ENCODE results near the gene FNBP1.

FNBP1 gene

DNA sequence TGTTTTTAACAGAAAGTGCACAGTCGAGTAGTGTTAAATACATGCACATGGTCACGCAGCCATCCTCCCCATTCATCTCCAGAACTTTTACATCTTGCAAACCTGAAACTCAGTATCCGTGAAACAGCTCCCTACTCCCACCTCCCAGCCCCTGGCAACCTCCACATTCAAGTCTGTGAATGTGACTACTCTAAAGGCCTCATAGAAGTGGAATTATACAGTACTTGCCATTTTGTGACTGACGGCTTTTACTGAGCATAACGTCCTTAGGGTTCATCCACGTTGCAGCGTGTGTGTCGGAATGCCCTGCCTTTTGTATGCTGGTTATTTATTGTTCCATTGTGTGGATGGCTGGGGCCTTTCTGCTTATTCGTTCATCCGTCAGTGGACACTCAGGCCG lies 171.9 kb downstream of the FNBP1 start:
- DNase-seq, result no peak

DNA sequence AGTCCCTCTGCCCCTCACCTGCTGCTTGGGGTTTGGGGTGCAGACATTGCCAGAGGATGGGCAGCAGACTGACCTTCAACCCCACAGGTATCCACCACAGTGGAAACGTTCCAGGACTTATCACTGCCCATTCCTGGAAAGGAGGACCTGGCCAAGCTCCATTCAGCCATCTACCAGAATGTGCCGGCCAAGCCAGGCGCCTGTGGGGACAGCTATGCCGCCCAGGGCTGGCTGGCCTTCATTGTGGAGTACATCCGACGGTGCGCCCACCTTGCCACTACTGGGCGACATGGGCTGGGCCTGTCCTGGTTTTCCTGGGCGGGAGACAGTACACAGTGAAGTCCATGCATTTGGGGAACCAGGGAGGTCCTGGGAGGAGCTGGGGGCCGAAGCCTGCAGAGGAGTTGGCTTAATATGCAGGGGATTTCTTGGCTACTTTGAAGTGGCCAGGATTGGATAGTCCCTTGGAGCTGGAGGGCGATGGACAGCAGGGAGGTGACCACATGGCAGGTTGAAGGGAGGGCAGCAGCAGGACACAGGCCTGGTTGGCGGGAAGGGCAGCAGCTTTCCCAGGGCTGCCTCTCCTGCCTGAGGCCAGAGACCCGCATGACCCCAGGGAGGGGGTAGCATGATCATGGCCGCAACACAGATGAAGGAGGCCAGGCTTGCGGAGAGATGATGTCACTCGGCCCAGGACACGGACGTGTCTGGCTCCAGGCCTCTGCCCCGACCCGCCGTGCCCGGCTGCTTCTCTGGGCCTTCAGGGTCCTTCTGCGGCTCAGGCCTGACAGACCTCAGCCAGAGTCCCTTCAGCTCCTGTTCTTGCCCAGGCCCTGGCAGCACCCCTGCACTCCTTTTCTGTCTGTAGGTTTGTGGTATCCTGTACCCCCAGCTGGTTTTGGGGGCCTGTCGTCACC lies 173.1 kb downstream of the FNBP1 start:
- no peak for DNase-seq

DNA sequence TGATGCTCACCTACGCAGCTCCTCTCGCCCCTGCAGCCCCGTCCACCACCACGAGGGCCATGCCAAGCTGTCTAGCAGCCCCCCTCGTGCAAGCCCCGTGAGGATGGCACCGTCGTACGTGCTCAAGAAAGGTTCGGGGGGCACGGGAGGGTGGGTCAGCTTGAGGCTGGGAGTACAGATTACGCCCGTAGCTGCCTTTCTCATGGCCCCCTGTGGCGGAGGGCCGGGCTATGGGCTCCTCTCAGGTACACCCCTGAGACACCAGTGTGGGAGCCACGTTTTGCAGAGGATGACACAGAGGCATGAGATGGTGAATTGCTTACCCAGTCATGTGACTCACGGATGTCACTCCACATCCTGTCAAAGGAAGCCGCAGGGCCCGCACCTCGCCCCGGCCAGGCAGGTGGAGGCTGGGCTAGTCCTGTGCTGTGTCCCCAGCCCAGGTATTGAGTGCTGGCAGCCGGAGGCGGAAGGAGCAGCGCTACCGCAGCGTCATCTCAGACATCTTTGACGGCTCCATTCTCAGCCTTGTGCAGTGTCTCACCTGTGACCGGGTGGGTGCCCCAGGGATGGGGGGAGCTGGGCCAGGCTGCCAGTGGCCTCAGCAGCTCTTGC lies 174.0 kb downstream of the FNBP1 start:
- DNase-seq, result no peak

DNA sequence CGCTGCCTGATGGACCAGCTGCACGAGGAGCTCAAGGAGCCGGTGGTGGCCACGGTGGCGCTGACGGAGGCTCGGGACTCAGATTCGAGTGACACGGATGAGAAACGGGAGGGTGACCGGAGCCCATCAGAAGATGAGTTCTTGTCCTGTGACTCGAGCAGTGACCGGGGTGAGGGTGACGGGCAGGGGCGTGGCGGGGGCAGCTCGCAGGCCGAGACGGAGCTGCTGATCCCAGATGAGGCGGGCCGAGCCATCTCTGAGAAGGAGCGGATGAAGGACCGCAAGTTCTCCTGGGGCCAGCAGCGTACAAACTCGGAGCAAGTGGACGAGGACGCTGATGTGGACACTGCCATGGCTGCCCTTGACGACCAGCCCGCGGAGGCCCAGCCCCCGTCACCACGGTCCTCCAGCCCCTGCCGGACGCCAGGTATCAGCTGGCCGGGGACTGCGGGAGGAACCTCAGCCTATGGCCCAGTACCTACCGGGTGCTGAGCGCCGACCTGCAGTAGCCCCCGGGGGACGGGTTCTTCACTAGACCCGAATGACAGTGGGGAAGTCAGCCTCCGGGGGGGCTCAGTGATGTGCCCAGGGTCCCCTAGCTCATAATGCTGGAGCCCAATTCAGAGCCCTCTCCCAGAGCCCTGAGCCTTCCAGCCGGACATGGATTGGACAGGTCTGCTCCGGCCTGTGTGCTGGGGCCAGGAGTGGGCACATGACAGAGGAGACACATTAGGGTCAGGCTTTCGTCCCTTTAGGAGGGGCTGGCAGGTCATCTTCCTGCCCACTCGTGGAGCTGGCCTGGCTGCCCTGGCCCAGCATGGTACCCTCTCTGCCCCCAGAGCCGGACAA lies 174.7 kb downstream of the FNBP1 start:
- no peak for DNase-seq

DNA sequence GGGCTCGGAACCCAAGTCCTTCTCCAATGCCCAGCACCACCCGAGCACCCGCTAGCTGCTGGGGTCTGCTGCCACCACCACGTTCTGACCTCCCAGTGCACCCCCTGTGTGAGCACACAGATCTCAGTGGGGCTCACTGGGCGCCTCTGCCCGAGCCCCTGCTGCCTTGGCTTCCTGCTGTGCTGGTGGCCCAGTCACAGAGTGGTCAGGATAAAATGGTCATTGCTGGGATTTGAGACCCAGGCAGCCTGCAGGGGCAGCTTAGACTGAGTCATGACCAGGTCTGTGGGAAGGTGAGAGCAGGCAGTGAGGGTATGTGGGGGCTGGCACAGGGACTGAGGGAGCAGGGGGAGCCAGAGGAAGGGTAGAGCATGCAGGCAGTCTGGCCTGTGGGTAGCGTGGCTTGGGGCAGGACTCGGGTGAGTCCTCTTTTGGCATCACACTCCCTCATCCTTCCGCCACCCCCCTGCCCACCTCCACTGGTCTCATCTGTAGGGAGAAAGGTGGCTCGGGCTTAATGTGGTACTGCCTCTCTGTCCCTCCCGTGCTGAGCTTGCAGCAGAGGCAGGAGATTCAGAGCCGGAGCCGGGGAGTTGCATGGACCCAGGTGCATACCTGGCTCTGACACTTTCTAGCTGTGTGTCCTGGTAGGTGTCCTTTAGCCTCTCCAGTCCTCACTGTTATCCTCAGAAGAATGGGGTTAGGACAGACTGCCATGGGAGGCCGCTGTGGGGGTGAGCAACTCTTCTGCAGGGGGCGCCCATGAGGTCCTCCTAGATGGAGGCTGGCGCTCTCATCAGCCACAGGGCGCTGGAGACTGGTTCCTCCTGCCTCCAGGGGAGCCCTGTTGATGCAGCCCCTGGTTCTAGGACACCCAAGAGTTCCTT lies 175.6 kb downstream of the FNBP1 start:
- DNase-seq, result no peak

DNA sequence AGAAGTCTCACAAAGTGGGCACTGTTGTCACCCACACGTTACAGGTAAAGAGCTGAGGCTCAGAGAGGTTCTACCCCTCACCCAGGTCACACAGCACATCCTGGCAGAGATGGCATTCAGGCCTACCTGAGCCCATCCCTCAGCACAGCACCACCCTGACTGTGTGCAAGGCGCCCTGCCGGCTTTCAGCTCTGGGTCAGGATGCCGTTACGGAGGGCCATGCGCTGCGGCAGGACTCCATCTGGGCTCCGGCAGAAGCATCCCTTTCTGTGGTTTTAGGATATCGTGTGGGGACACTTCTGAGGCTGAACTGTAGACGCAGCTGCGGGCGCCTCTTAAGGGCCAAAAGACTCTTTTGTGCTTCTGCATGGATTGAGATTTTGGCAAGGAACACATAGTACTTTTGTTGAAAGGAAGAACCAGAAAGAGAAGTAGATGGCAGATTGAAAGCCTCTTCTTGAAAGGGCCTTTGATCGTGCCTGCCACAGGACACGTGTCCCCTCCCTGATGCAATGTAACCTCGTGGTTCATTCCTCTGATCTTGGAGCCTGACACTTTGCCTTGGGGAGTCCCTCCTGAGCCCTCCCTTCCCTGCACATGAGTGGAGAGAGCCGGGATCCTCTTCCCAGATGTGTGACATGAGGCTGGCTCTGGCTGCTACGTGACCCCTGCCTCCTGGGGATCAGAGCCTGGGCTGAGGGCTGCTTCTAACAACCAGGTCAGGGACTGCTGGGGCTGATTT lies 176.4 kb downstream of the FNBP1 start:
- DNase-seq, result no peak

DNA sequence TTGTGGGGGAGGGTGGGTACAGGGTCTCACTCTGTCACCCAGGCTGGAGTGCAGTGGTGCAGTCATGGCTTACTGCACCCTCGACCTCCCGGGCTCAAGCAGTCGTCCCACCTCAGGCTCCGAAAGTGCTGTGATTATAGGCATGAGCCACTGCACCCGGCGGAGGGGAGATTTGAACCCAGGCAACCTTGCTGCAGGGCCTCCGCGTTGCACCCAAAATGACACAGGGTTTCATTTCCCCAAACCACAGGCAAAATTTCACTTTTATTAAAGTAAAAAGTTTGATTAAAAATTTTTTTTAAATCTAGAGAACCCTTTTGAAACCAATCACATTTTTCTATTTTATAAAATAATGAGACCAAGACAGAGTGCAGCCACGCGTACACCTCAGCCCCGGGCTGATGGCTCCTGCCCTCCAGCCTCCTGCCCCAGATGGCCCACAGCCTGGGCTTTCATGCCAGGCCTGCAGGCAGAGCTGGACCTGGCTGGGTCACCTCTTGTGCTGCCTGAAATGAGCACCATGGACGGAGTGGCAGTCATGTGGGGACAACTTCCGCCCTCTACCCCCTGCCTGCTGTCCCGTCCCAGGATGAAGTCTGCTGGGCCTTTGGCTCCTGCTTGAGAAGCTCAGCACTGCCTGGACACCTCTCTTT lies 177.2 kb downstream of the FNBP1 start:
- DNase-seq, result no peak

DNA sequence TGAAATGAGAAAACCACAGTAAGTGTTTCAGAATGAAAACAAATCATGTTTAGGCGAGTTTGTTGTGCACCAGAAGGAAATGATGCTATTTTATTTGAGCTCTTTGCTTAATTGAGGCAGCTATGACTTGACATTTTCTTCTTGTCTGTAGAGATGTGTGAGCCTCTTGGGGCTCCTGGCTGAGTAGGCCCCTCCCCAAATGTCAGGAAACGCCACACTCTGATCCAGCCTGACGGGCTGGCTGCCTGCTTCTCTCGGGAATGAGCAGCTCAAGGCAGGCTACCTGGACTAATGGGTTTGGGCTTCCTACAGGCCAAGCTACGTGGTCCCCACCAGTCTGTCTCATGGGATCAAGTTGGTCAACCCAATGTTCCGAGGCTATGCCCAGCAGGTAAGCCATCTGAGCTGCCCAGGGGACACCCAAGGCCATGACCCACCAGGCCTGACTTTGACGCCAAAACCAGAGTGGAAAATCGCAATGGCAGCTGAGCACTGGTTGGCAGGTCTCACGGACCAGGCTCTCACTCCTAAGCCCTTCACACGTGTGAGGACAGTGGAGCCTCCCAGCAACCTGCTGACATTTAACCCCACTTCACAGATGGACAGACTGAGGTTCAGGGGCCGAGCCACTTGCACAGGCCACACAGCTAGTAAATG lies 177.9 kb downstream of the FNBP1 start:
- no peak for DNase-seq

DNA sequence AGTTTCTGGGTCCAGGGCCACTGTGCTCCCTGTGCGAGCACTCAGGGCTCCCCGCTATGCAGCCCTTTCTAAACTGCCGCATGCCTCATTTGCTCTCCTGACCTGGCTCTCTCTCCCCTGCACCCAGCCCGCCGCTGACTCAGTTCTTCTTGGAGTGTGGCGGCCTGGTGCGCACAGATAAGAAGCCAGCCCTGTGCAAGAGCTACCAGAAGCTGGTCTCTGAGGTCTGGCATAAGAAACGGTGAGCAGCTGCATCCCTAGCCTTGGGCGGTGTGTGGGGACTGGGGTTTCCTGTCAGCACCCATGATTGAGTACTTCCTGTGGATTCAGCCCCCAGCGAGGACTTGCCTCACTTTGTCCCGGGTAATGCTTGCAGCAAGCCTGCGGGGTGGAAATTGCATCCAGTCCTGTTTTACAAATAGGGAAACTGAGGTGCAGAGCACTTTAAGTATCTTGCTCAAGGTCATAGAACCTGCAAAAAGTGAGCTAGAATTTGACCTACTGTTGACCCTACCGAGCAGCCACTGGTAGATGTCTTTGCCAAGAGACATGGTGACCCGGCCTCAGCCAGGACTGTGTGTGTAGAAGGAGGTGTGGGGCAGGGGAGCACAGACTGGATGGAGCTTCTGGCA lies 179.8 kb downstream of the FNBP1 start:
- peak; percentile 5 for DNase-seq

DNA sequence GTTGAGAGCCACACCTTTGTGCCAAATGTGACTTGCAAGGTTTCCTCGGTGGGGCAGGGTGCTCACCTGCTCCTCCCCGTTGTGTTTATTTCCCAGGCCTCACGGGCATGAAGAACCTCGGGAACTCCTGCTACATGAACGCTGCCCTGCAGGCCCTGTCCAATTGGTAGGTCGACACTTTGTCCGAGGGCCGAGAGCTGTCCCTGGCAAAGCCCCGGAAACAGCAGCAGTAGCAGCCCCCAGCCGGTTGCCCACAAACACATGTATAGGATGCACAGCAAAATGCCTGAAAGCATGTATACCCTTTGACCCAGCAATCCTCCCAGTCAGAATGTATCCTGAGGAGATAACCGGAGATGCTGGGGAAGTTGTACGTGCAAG lies 181.6 kb downstream of the FNBP1 start:
- no peak for DNase-seq

DNA sequence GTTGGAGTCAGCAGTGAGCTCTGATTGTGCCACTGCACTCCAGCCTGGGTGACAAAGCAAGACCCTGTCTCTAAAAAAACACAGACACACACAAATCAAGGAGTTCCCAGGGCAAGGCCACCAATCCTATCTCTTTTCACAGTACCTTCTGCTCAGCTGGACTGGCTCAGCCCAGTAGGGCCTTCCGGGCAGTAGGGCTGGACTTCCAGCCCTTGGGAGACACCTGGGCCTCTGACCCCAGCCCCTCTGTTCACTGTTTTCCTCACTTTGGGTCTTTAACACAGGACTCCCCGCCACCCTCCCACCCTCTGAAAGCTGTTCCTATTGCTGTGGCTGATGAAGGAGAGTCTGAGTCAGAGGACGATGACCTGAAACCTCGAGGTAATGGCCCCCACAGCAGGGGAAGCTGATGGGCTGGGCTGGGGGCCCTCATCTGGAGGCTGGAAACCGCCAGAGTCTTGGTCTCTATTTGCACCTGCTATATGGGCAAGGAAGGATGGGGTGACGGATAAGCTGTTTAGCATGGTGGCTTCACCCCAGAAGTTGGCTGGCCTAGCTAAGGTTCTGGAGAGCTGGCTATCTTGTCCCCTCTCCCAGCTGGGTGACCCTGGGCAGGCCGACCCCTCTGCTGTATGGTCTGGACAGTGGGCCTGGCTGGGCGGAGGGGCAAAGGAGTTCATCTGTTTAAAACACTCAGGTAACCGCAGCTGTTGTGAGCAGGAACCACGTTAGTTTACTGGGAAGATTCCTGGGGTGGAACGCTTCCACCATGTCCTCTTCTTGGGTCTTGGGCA lies 182.1 kb downstream of the FNBP1 start:
- DNase-seq, result no peak

DNA sequence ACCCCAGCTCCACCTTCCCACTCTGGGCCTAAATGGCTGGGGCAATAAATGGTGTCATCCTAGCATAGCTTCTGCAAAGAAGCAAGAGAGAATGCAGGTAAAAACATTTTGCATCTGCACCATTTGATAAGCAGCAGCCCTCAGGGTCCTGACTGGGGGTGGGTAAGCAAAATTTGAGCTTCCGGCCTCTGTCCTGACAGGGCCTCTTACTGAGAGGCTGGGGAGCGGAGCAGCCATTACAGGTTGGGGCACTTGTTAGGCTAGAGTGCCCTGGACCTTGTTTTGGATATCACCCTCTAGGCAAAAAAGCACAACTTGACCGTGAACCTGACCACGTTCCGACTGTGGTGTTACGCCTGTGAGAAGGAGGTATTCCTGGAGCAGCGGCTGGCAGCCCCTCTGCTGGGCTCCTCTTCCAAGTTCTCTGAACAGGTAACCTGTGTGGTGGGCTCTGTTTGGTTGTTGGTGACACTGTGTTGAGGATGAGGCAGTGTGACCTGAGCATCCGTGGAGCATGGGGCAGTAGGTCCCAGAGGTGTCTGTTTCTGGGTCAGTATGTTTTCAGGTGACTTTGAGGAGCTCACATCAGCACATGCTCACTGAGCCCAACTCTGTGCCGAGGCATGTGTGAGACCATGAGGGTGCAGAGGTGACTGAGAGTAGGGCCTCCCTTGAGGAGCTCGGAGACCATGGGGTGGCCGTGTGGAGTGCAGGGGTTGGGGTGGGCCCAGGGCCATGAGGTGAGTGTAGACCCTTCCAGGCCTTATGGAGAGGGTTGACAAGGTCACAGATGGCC lies 184.6 kb downstream of the FNBP1 start:
- DNase-seq, result no peak

DNA sequence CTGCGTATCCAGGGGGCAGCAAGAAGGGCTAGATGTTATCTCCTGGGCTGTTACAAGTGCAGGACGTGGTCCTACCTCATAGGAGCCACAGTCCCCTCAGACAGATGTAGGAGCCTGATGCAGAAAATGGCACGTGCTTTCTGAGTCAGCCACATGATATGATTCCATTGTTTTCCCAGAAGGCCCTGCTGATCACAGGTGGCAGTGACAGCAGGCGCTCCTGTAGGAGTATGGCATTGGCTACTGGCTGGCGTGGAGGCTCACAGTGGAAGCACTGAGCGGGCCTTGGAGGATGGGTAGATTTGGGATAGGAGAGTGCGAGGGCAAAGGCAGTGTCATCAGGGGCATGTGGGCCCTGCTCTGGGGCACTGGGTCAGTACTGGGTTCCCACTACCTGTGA lies 185.8 kb downstream of the FNBP1 start:
- no peak for DNase-seq

DNA sequence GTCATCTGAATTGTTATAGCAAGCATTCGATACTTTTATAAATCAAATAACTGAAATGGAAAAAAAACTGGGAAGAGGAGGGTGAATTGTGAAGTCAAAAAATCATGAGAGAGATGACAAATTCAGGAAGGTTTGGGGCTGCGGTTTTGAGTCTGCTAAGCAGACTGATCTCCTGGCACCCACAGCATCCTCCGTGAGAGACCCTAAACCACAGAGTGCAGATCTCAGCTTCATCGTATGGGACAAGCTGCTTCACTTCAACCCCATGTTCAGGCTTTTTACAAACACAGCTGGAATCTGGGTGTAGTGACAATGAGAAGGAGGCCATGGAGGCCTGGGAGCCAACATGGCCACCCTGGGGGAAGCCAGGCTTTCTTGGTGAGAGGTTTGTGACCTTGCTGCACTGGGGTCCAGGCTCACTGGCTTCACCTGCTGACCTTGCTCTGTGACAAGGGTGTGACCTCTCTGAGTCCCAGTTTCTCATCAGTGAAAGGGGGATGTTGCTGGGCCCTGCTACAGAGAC lies 188.3 kb downstream of the FNBP1 start:
- DNase-seq, result no peak

DNA sequence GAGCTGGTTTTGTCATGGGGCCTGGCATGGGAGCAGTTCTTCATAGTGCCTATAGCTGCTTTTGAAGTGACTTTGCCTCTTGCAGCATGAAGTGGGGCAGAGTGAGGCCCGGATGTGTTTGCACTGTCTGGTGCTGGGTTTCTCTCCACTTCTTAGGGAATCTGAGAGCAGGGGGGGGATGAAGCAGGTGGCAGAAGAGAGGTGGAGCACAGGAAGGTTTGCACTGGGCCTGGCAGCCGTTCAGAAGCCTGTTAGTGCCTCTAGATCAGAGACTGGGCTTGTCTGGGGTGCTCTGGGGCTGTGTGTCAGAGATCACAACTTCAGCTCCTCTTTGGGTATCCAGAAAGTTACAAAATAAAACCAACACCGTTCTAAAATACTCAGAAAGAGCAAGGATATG lies 189.4 kb downstream of the FNBP1 start:
- no peak for DNase-seq

DNA sequence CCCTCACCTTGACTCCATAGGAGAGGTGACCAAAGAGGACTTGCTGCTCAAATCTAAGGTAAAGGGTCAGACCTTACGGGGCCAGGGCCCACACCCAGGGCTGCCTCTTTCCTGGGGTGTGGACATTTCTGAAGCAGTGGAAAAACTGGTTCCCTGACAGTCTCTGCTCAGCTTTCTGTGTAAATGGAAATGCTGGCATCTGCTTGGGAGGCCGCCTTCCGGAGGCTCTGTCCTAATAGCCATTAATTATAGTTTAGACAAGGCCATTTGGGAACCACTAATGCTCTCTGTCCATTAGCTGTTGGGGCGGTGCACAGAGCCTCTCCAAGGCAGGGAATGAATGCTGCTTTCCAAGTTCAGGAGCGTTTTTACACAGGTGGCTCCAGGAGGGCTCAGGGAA lies 190.4 kb downstream of the FNBP1 start:
- no peak for DNase-seq

DNA sequence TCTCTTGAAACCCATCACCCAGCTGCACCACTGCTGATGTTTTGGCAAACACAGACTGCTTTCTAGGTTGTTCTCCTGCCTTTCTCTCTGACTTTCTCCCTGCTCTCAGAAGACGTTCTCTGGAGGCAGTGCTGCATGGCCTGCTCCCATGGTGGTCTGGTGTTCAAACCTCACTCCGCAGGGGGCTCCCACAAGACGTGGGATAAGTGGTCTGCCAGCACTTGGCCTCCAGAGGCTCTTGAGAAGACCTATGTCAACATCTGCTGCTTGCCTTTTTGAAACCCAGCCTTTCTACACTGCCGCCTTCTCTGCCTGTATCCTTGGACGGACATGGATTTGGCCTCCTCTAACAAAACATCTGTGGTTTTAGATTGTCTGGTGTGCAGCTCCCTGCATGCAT lies 191.2 kb downstream of the FNBP1 start:
- no peak for DNase-seq

DNA sequence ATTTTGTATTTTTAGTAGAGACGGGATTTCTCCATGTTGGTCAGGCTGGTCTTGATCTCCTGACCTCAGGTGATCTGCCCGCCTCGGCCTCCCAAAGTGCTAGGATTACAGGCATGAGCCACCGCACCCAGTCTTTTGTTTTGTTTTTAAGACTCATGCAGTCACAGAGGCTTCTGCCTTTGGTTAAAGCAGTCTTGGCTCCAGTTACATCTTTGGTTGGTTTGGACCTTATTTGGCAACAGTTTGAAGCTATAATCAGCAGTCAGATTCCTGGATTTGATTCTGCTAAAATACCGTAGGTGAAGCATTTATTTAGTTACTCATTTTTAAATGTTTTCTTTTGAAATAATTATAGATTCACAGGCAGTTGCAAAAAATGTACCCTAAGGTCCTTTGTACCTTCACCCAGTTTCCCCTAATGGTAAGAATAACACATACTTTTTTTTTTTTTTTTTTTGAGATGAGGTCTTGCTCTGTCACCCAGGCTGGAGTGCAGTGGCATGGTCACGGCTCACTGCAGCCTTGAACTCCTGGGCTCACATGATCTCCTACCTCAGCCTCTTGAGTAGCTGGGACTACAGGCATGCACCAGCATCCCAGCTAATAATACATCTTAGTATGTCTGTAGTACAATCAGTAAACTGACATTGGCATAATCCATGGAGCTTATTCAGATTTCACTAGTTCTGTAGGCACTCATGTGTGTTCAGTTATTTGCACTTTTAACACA lies 192.0 kb downstream of the FNBP1 start:
- DNase-seq, result no peak

All from COR-L47 (cell line).